Measurements from ENCODE around the gene SDHAF3. TPM values are rescaled to one million over a fixed set of nuclear protein-coding genes. Genes with fewer than 3 reads are reported as not detected.
"Not testable (repeated sequence)": the region's sequence is repeated elsewhere in the genome, so short reads cannot be mapped to it uniquely, and the experiment has no call there.

SDHAF3 gene
- 22.3 TPM for polyA plus RNA-seq (2013, experiment 1 of 2)
- 22.8 TPM for polyA plus RNA-seq (2013, experiment 2 of 2)

GRCh38 chr7:97117372-97118188 lies at the start of gene SDHAF3:
Gene SDHAF3 (plus strand): TSS chr7:97117698. CDS start chr7:97117724, 26 bp downstream.
- Histone ChIP-seq H3K18ac (ENCODE audit: low read length) (no peak within 1 kb of the TSS), H2BK120ac (ENCODE audit: low read depth, low read length) (no peak within 1 kb of the TSS), H4K5ac (ENCODE audit: low read length) (peak within 1 kb of the TSS; percentile 7), H3K56ac (ENCODE audit: low read length) (peak within 1 kb of the TSS; percentile 97), H2AK5ac (ENCODE audit: low read length) (no peak within 1 kb of the TSS), H3K23ac (ENCODE audit: low read length) (peak within 1 kb of the TSS; percentile 20), H3K4me2 (ENCODE audit: low read length) (peak within 1 kb of the TSS; percentile 71), H3K27ac (ENCODE audit: low read depth, low read length) (peak within 1 kb of the TSS; percentile 32), H3K36me3 (ENCODE audit: control insufficient read depth, insufficient read depth, low read length) (no peaks in the 10 kb centered on the region), H3K4me3 (ENCODE audit: low read length) (peak within 1 kb of the TSS; percentile 77), H3K4me1 (ENCODE audit: control insufficient read depth, low read depth, low read length) (peaks cover 2% of the 10 kb centered on the region), H3K79me2 (ENCODE audit: control insufficient read depth, insufficient read depth, low read length) (peaks cover 7% of the 10 kb centered on the region), H3K4ac (ENCODE audit: low read depth, low read length) (peak within 1 kb of the TSS; percentile 39), H2BK5ac (ENCODE audit: low read length) (peak within 1 kb of the TSS; percentile 65), H2BK15ac (replicated peaks; ENCODE audit: low read depth) (no peak within 1 kb of the TSS), H4K8ac (ENCODE audit: low read depth, low read length) (peak within 1 kb of the TSS; percentile 84), H3K27me3 (ENCODE audit: insufficient read depth, low read length, poor library complexity) (no peaks in the 10 kb centered on the region), H3K9ac (ENCODE audit: low read length) (peak within 1 kb of the TSS; percentile 90), H3K79me1 (ENCODE audit: low read length) (peaks cover 4% of the 10 kb centered on the region)
- peak; percentile 99 for DNase-seq
- WGBS (ENCODE audit: extremely low coverage, insufficient coverage, low lambda C conversion rate) = no CpG with 5 or more reads among the region's 59 CpGs

GRCh38 chr7:97072025-97072424 lies 45.5 kb upstream of the SDHAF3 start:
- H3K4ac ChIP-seq (ENCODE audit: low read depth, low read length); H4K8ac ChIP-seq (ENCODE audit: low read depth, low read length); H3K18ac ChIP-seq (ENCODE audit: low read length); H3K9ac ChIP-seq (ENCODE audit: low read length); H3K79me1 ChIP-seq (ENCODE audit: low read length); H2BK15ac ChIP-seq (replicated peaks; ENCODE audit: low read depth); H3K23ac ChIP-seq (ENCODE audit: low read length); H3K79me2 ChIP-seq (ENCODE audit: control insufficient read depth, insufficient read depth, low read length); DNase-seq; H2BK120ac ChIP-seq (ENCODE audit: low read depth, low read length); H3K56ac ChIP-seq (ENCODE audit: low read length); H3K4me3 ChIP-seq (ENCODE audit: low read length); H3K27me3 ChIP-seq (ENCODE audit: insufficient read depth, low read length, poor library complexity); H3K4me1 ChIP-seq (ENCODE audit: control insufficient read depth, low read depth, low read length); H3K4me2 ChIP-seq (ENCODE audit: low read length); H3K36me3 ChIP-seq (ENCODE audit: control insufficient read depth, insufficient read depth, low read length); H3K27ac ChIP-seq (ENCODE audit: low read depth, low read length); H4K5ac ChIP-seq (ENCODE audit: low read length); H2AK5ac ChIP-seq (ENCODE audit: low read length); H2BK5ac ChIP-seq (ENCODE audit: low read length): not testable (repeated sequence)
- WGBS (ENCODE audit: extremely low coverage, insufficient coverage, low lambda C conversion rate) = no CpG with 5 or more reads among the region's 2 CpGs

- H2BK15ac ChIP-seq (replicated peaks; ENCODE audit: low read depth) = no peak overlapping the region
- no peaks in the 10 kb centered on the region for H3K27me3 ChIP-seq (ENCODE audit: insufficient read depth, low read length, poor library complexity)
- H3K79me1 ChIP-seq (ENCODE audit: low read length) = no peaks in the 10 kb centered on the region
- H3K36me3 ChIP-seq (ENCODE audit: control insufficient read depth, insufficient read depth, low read length) = no peaks in the 10 kb centered on the region
- H3K23ac ChIP-seq (ENCODE audit: low read length) = no peak overlapping the region
- H3K79me2 ChIP-seq (ENCODE audit: control insufficient read depth, insufficient read depth, low read length) = no peaks in the 10 kb centered on the region
- H3K4me3 ChIP-seq (ENCODE audit: low read length) = no peak overlapping the region
- no peak overlapping the region for H3K56ac ChIP-seq (ENCODE audit: low read length)
- WGBS (ENCODE audit: extremely low coverage, insufficient coverage, low lambda C conversion rate) = no CpG with 5 or more reads among the region's 7 CpGs
- H2BK120ac ChIP-seq (ENCODE audit: low read depth, low read length) = no peak overlapping the region
- H4K8ac ChIP-seq (ENCODE audit: low read depth, low read length) = no peak overlapping the region
- H3K4ac ChIP-seq (ENCODE audit: low read depth, low read length) = no peak overlapping the region
- H3K27ac ChIP-seq (ENCODE audit: low read depth, low read length) = no peak overlapping the region
- no peak overlapping the region for H2BK5ac ChIP-seq (ENCODE audit: low read length)
- H4K5ac ChIP-seq (ENCODE audit: low read length) = no peak overlapping the region
- H3K18ac ChIP-seq (ENCODE audit: low read length) = no peak overlapping the region
- no peak overlapping the region for H2AK5ac ChIP-seq (ENCODE audit: low read length)
- no peak overlapping the region for H3K9ac ChIP-seq (ENCODE audit: low read length)
- H3K4me1 ChIP-seq (ENCODE audit: control insufficient read depth, low read depth, low read length) = no peaks in the 10 kb centered on the region
- no peak overlapping the region for H3K4me2 ChIP-seq (ENCODE audit: low read length)
- DNase-seq = peak; percentile 3
Observed at GRCh38 chr7:97075928-97076327, 41.6 kb upstream of the SDHAF3 start.

DNA sequence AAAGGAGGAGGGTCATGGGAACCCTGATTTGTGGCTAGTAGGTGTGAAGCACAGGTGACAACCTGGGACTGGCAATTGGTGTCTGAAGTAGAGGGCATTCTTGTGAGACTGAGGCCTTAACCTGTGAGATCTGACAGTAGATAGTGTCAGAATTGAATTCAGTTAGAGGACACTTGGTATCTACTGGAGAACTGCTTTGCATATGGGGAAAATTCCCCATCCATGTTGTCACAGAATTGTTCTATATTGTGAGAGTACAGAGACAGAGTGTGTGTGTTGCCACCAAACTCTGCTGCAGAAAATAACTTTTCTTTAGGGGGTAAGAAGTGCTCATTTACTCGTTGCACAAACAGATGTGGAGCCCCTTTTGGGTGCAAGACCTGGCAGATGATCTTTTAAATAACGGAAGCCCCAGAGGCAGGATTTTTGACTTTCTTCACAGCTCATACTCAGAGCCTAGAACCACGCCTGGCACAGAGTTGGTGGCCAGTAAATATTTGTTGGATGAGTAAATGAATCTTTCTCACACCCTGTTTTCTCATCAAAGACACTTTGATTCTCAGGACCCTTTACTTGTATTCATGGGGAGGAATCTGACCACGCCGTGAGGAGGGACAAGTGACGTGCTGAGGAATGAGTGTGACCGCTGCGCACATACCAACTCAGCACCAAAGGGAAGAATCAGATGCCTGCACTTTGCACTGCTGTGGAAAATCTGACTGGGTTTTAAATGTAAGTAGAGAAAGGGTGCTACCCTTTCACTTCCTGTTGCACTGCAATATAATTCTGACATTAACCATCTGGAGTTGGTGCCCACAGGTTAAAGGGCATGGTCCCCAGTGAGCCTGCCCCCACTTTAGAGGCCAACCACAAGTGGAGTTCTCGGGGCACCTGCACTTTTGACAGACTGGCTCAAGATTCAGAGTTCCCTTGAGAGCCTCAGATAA lies 39.2 kb upstream of the SDHAF3 start:
- H3K27me3 ChIP-seq (ENCODE audit: insufficient read depth, low read length, poor library complexity) = no peaks in the 10 kb centered on the region
- no peaks in the 10 kb centered on the region for H3K79me1 ChIP-seq (ENCODE audit: low read length)
- WGBS (ENCODE audit: extremely low coverage, insufficient coverage, low lambda C conversion rate) = no CpG with 5 or more reads among the region's 9 CpGs
- H3K56ac ChIP-seq (ENCODE audit: low read length) = no peak overlapping the region
- H3K4ac ChIP-seq (ENCODE audit: low read depth, low read length) = no peak overlapping the region
- H2BK5ac ChIP-seq (ENCODE audit: low read length) = no peak overlapping the region
- H2BK120ac ChIP-seq (ENCODE audit: low read depth, low read length) = no peak overlapping the region
- DNase-seq = no peak
- no peak overlapping the region for H3K23ac ChIP-seq (ENCODE audit: low read length)
- H3K79me2 ChIP-seq (ENCODE audit: control insufficient read depth, insufficient read depth, low read length) = no peaks in the 10 kb centered on the region
- H3K4me2 ChIP-seq (ENCODE audit: low read length) = no peak overlapping the region
- H3K36me3 ChIP-seq (ENCODE audit: control insufficient read depth, insufficient read depth, low read length) = no peaks in the 10 kb centered on the region
- H2BK15ac ChIP-seq (replicated peaks; ENCODE audit: low read depth) = no peak overlapping the region
- no peak overlapping the region for H4K8ac ChIP-seq (ENCODE audit: low read depth, low read length)
- no peak overlapping the region for H3K4me3 ChIP-seq (ENCODE audit: low read length)
- no peak overlapping the region for H4K5ac ChIP-seq (ENCODE audit: low read length)
- H2AK5ac ChIP-seq (ENCODE audit: low read length) = no peak overlapping the region
- no peaks in the 10 kb centered on the region for H3K4me1 ChIP-seq (ENCODE audit: control insufficient read depth, low read depth, low read length)
- no peak overlapping the region for H3K18ac ChIP-seq (ENCODE audit: low read length)
- no peak overlapping the region for H3K9ac ChIP-seq (ENCODE audit: low read length)
- no peak overlapping the region for H3K27ac ChIP-seq (ENCODE audit: low read depth, low read length)

GRCh38 chr7:97079300-97079699 lies 38.2 kb upstream of the SDHAF3 start:
- no peaks in the 10 kb centered on the region for H3K79me2 ChIP-seq (ENCODE audit: control insufficient read depth, insufficient read depth, low read length)
- no peak overlapping the region for H3K27ac ChIP-seq (ENCODE audit: low read depth, low read length)
- DNase-seq = no peak
- no peaks in the 10 kb centered on the region for H3K36me3 ChIP-seq (ENCODE audit: control insufficient read depth, insufficient read depth, low read length)
- H3K79me1 ChIP-seq (ENCODE audit: low read length) = no peaks in the 10 kb centered on the region
- no peak overlapping the region for H3K4me3 ChIP-seq (ENCODE audit: low read length)
- H3K27me3 ChIP-seq (ENCODE audit: insufficient read depth, low read length, poor library complexity) = no peaks in the 10 kb centered on the region
- WGBS (ENCODE audit: extremely low coverage, insufficient coverage, low lambda C conversion rate) = no CpG with 5 or more reads among the region's 4 CpGs
- no peak overlapping the region for H2BK120ac ChIP-seq (ENCODE audit: low read depth, low read length)
- no peak overlapping the region for H3K18ac ChIP-seq (ENCODE audit: low read length)
- no peak overlapping the region for H4K8ac ChIP-seq (ENCODE audit: low read depth, low read length)
- no peak overlapping the region for H3K56ac ChIP-seq (ENCODE audit: low read length)
- H2BK15ac ChIP-seq (replicated peaks; ENCODE audit: low read depth) = no peak overlapping the region
- no peak overlapping the region for H3K4ac ChIP-seq (ENCODE audit: low read depth, low read length)
- no peaks in the 10 kb centered on the region for H3K4me1 ChIP-seq (ENCODE audit: control insufficient read depth, low read depth, low read length)
- no peak overlapping the region for H2AK5ac ChIP-seq (ENCODE audit: low read length)
- no peak overlapping the region for H2BK5ac ChIP-seq (ENCODE audit: low read length)
- no peak overlapping the region for H3K23ac ChIP-seq (ENCODE audit: low read length)
- H3K4me2 ChIP-seq (ENCODE audit: low read length) = no peak overlapping the region
- H3K9ac ChIP-seq (ENCODE audit: low read length) = no peak overlapping the region
- H4K5ac ChIP-seq (ENCODE audit: low read length) = no peak overlapping the region
